ENCODE results near the gene SMPD1.
A peak's percentile ranks its signal among the peaks of the same experiment; 100 is the strongest.

DNA sequence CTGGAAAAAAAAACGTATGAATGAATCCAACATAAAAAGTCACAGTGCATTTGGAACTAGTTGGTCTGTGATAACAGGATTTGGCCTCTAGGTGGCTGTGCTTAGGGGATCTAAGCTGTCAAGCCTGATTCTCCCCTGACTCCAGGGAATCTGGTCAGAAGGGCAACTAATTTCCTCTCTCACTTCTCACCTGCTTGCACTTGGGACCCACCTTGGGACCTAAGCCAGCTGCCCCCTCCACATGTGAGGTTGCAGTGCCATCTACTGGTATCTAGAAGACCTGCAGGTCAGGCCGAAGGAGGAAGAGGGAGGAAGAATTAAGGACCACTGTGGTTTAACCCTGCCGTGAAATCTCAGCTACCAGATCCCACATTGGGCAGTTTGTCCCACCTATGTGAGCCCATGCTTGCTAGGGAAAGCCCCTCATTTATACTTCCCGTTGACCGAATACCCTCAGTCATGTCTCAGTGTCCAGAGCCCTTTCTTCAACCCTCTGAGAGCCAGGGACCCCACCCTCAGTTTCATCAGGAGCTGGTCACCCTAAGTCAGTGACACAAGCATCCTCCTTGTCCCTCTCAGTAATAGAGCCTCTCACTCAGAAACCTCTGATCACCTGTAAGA lies 36.8 kb upstream of the SMPD1 start:
- TF ChIP-seq, protein P1, sequence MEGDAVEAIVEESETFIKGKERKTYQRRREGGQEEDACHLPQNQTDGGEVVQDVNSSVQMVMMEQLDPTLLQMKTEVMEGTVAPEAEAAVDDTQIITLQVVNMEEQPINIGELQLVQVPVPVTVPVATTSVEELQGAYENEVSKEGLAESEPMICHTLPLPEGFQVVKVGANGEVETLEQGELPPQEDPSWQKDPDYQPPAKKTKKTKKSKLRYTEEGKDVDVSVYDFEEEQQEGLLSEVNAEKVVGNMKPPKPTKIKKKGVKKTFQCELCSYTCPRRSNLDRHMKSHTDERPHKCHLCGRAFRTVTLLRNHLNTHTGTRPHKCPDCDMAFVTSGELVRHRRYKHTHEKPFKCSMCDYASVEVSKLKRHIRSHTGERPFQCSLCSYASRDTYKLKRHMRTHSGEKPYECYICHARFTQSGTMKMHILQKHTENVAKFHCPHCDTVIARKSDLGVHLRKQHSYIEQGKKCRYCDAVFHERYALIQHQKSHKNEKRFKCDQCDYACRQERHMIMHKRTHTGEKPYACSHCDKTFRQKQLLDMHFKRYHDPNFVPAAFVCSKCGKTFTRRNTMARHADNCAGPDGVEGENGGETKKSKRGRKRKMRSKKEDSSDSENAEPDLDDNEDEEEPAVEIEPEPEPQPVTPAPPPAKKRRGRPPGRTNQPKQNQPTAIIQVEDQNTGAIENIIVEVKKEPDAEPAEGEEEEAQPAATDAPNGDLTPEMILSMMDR (IDR thresholded peaks at IDR 0.05) = peak; percentile 82 to 95 (median 89)
- TF ChIP-seq POLR2A (IDR thresholded peaks at IDR 0.05) = no peak
